ENCODE measurements around the gene TRAPPC3L.

- TF ChIP-seq JUN (IDR thresholded peaks at IDR 0.05; ENCODE audit: borderline replicate concordance, low read depth, low read length) (no peak), JUN (CRISPR knock-in tag; IDR thresholded peaks at IDR 0.05; ENCODE audit: borderline replicate concordance) (no peak), POLR2AphosphoS5 (IDR thresholded peaks at IDR 0.05; ENCODE audit: control insufficient read depth, insufficient read depth, low read depth, low read length) (no peak), ARID2 (IDR thresholded peaks at IDR 0.05) (no peak), HDAC2 (IDR thresholded peaks at IDR 0.05) (no peak), CREB1 (IDR thresholded peaks at IDR 0.05) (no peak), CREB1 (CRISPR knock-in tag; IDR thresholded peaks at IDR 0.05) (no peak), COPS2 (conservative IDR thresholded peaks at IDR 0.05) (no peak), SIN3B (IDR thresholded peaks at IDR 0.05; ENCODE audit: low read depth) (no peak), CTCF (IDR thresholded peaks at IDR 0.05 in 2 of 3, conservative IDR thresholded peaks at IDR 0.05 in 1 of 3; ENCODE audit: insufficient read depth in 2 of 3, low read depth in 1 of 3, low read length in 3 of 3) (no peak), SMARCA5 (IDR thresholded peaks at IDR 0.05) (no peak), POLR2A (conservative IDR thresholded peaks at IDR 0.05) (no peak), ATF7 (IDR thresholded peaks at IDR 0.05) (no peak), MEIS2 (IDR thresholded peaks at IDR 0.05; ENCODE audit: partially characterized antibody) (no peak)
Measured at GRCh38 chr6:116528780-116529179, 16.7 kb downstream of the TRAPPC3L start.
